K562 (cell line): ENCODE measurements around the gene STK33. TPM values are rescaled to one million over a fixed set of nuclear protein-coding genes. Genes with fewer than 3 reads are reported as not detected.

ENCODE experiments used
- ATAC-seq: fragments of 200-7000 bp; cut with Tn5 transposase; 3 replicates; pipeline ENCODE4 v1.9.1; 2020; ENCODE audit warnings: moderate library complexity
- BruUV-seq: library from RNA; stranded (reverse); fragments of 400-500 nt; replicated peaks from 2 replicates; lab custom pipeline; 2021; lab: Mats Ljungman, UMichigan
- CTCF ChIA-PET: fragments of 300-600 bp; formaldehyde crosslinking; extraction: SDS; loops from one replicate; lab custom pipeline; 2021; ENCODE audit warnings: low intra/inter-chr PET ratio; lab: Yijun Ruan, JAX
- POLR2A ChIA-PET: fragments of 300-600, 350-650 bp; sonication (Branson Sonifier 250); formaldehyde crosslinking; extraction: SDS; loops from one replicate; lab custom pipeline; 2021; ENCODE audit warnings: antibody characterized with exemption, inconsistent platforms; lab: Yijun Ruan, JAX
- DNase-seq, 4 experiments: peaks; one replicate each; pipeline versions ENCODE4 v3.0.0 to v3.0.0-alpha.2; 2011 to 2018; ENCODE audit warnings: low spot score in 3 of 4, mixed read lengths in 3 of 4; ENCODE audit errors: extremely low read depth in 1 of 4
- FAIRE-seq: peaks from 2 replicates; lab custom pipeline; 2011; peaks lifted over from hg19 to GRCh38; lab: Jason Lieb, UNC
- H2AFZ ChIP-seq: 2 replicates; pipeline ENCODE4 v1.6.0; 2011; ENCODE audit warnings: low read depth, low read length, control low read depth, inconsistent platforms
- H3K27ac ChIP-seq: fragments of 200-600 bp; 3 replicates; pipeline ENCODE4 v1.8.0; 2011; ENCODE audit warnings: low read depth, mild to moderate bottlenecking, control low read depth, inconsistent platforms, low read length, moderate library complexity, mixed read lengths; ENCODE audit errors: extremely low read depth
- H3K27me3 ChIP-seq, 2 experiments: fragments of 300-600 bp in 1 of 2; 2 replicates in 1 of 2; 3 replicates in 1 of 2; pipeline versions ENCODE4 v1.6.0 to v1.8.0; 2011; ENCODE audit warnings: inconsistent platforms in 2 of 2, low read length in 2 of 2, mild to moderate bottlenecking in 1 of 2, mixed read lengths in 1 of 2, moderate library complexity in 1 of 2; ENCODE audit not compliant: control insufficient read depth in 2 of 2, insufficient read depth in 2 of 2
- H3K36me3 ChIP-seq: fragments of 300-600 bp; 3 replicates; pipeline ENCODE4 v1.8.0; 2011; ENCODE audit warnings: mild to moderate bottlenecking, low read length, inconsistent platforms; ENCODE audit not compliant: control insufficient read depth, insufficient read depth
- H3K4me1 ChIP-seq, 2 experiments: fragments of 200-600 bp in 1 of 2; replicated peaks in 1 of 2; 2 replicates in 1 of 2; 3 replicates in 1 of 2; pipeline versions ENCODE4 v1.5.1 to v1.8.0; 2011; ENCODE audit warnings: inconsistent platforms in 2 of 2, low read length in 2 of 2, mild to moderate bottlenecking in 1 of 2, mixed read lengths in 1 of 2, moderate library complexity in 1 of 2; ENCODE audit not compliant: control insufficient read depth in 2 of 2, insufficient read depth in 2 of 2
- H3K4me2 ChIP-seq: 2 replicates; pipeline ENCODE4 v1.6.1; 2011; ENCODE audit warnings: low read length, control low read depth, inconsistent platforms, mixed read lengths; ENCODE audit not compliant: insufficient read depth
- H3K4me3 ChIP-seq: fragments of 200-600 bp; sonication (generic), shearing (Covaris generic); 2 replicates; pipeline ENCODE4 v1.5.1; 2016; ENCODE audit warnings: control low read depth, inconsistent platforms
- H3K79me2 ChIP-seq: fragments of 200-600 bp; 3 replicates; pipeline ENCODE4 v1.8.0; 2011; ENCODE audit warnings: low read length, inconsistent platforms; ENCODE audit not compliant: control insufficient read depth, insufficient read depth
- H3K9ac ChIP-seq, 2 experiments: 2 replicates each; pipeline versions ENCODE4 v1.6.0 to v1.6.1; 2011; ENCODE audit warnings: low read depth in 2 of 2, low read length in 2 of 2, control low read depth in 1 of 2, inconsistent platforms in 1 of 2, mild to moderate bottlenecking in 1 of 2, mixed read lengths in 1 of 2; ENCODE audit not compliant: insufficient read depth in 1 of 2
- H3K9me1 ChIP-seq: one replicate; pipeline ENCODE4 v1.6.0; 2011; ENCODE audit warnings: inconsistent platforms, mild to moderate bottlenecking, low read length, moderate library complexity; ENCODE audit not compliant: control insufficient read depth, insufficient read depth
- H3K9me3 ChIP-seq: replicated peaks from 2 replicates; pipeline ENCODE4 v1.5.1; 2011; ENCODE audit warnings: low read depth, low read length, inconsistent platforms; ENCODE audit not compliant: control insufficient read depth, insufficient read depth
- H4K20me1 ChIP-seq: replicated peaks from 2 replicates; pipeline ENCODE4 v1.6.1; 2011; ENCODE audit warnings: low read length, inconsistent platforms, mixed read lengths; ENCODE audit not compliant: control insufficient read depth, insufficient read depth
- ATF1 ChIP-seq, 2 experiments: fragments of 450-650 bp in 1 of 2; IDR thresholded peaks; 2 replicates each; pipeline ENCODE4 v1.6.1; 2016; ENCODE audit warnings: missing compliant biosample characterization in 1 of 2, missing genetic modification characterization in 1 of 2
- C11orf30 ChIP-seq: fragments of 450-650 bp; IDR thresholded peaks from 2 replicates; pipeline ENCODE4 v1.6.1; 2016; ENCODE audit warnings: low read depth, mild to moderate bottlenecking
- COPS2 ChIP-seq: fragments of 450-650 bp; conservative IDR thresholded peaks from 2 replicates; pipeline ENCODE4 v1.6.1; 2016; ENCODE audit warnings: mild to moderate bottlenecking, moderate library complexity
- EP300 ChIP-seq: IDR thresholded peaks from 2 replicates; pipeline ENCODE4 v1.6.1; 2012; ENCODE audit warnings: low read length, improper control_type of control experiment
- FOS ChIP-seq: IDR thresholded peaks from 3 replicates; pipeline ENCODE4 v1.6.1; 2011; ENCODE audit not compliant: insufficient read length; ENCODE audit errors: extremely low read depth
- FOXJ3 ChIP-seq: sonication (generic); formaldehyde crosslinking; IDR thresholded peaks from 2 replicates; pipeline ENCODE4 v1.4.0; 2020; ENCODE audit warnings: mild to moderate bottlenecking, missing genetic modification reagents
- RFX5 ChIP-seq: IDR thresholded peaks from 2 replicates; pipeline ENCODE4 v1.6.1; 2011; ENCODE audit warnings: low read depth, mild to moderate bottlenecking, improper control_type of control experiment, low read length
- THRAP3 ChIP-seq: fragments of 450-650 bp; IDR thresholded peaks from 2 replicates; pipeline ENCODE4 v1.6.1; 2016; ENCODE audit warnings: mild to moderate bottlenecking, inconsistent platforms, borderline replicate concordance
- ZC3H11A ChIP-seq: IDR thresholded peaks from 2 replicates; pipeline ENCODE4 v1.6.1; 2012; ENCODE audit warnings: low read depth, low read length, improper control_type of control experiment
- WGBS: fragments of 100-300 bp; shearing (Covaris generic); methylation state at CpG from one replicate; pipeline ENCODE4 v1.1.6; 2016; ENCODE audit warnings: low coverage, mixed read lengths; ENCODE audit not compliant: insufficient coverage; ENCODE audit errors: missing lambda C conversion rate; 5-methylcytosine and 5-hydroxymethylcytosine counted together
- in situ Hi-C: fragments of 300-500 bp; cut with MboI; formaldehyde crosslinking; loops from 4 replicates; pipeline ENCODE4 v1.15.0; 2018; ENCODE audit warnings: inconsistent platforms, mixed read lengths
- intact Hi-C: fragments of 100-400 bp; cut with micrococcal nuclease; formaldehyde crosslinking; loops from 2 replicates; pipeline ENCODE4 v1.14.2; 2022
- polyA plus RNA-seq, 8 experiments: library from polyadenylated mRNA; depleted of rRNA in 4 of 8; stranded (reverse) in 5 of 8; unstranded in 3 of 8; fragments of >200 nt; fragmentation: Nextera tagmentation in 2 of 8; fragmentation: Illumina TruSeq in 1 of 8; extraction: Ambion mirVana in 2 of 8; extraction: Trizol in 1 of 8; gene quantifications; 2 replicates each; pipeline versions ENCODE4 v1.2.1 to v1.2.3, GENCODE V29; 2011 to 2014; ENCODE audit warnings: inconsistent platforms in 1 of 8, missing spikeins in 1 of 8
- total RNA-seq, 7 experiments: library from RNA; depleted of rRNA in 6 of 7; stranded (reverse); fragments of >200 nt in 6 of 7; fragmentation: Illumina TruSeq in 2 of 7; extraction: Trizol in 2 of 7; gene quantifications; 2 replicates each; pipeline versions ENCODE4 v1.2.1 to v1.2.3, GENCODE V29; 2011 to 2021; ENCODE audit warnings: low replicate concordance in 1 of 7
- TF ChIP-seq, protein P1 (sequence below), 2 experiments: fragments of 450-650 bp; IDR thresholded peaks; 2 replicates each; pipeline ENCODE4 v1.6.1; 2018; ENCODE audit warnings: mild to moderate bottlenecking in 2 of 2, low read depth in 1 of 2; ENCODE audit not compliant: partially characterized antibody in 2 of 2

The STK33 gene
- total and polyA plus RNA-seq, 9 of the 15 experiments (the other 6 are each of a cell fraction or from before 2014, with no cell fraction given) = not detected

DNA sequence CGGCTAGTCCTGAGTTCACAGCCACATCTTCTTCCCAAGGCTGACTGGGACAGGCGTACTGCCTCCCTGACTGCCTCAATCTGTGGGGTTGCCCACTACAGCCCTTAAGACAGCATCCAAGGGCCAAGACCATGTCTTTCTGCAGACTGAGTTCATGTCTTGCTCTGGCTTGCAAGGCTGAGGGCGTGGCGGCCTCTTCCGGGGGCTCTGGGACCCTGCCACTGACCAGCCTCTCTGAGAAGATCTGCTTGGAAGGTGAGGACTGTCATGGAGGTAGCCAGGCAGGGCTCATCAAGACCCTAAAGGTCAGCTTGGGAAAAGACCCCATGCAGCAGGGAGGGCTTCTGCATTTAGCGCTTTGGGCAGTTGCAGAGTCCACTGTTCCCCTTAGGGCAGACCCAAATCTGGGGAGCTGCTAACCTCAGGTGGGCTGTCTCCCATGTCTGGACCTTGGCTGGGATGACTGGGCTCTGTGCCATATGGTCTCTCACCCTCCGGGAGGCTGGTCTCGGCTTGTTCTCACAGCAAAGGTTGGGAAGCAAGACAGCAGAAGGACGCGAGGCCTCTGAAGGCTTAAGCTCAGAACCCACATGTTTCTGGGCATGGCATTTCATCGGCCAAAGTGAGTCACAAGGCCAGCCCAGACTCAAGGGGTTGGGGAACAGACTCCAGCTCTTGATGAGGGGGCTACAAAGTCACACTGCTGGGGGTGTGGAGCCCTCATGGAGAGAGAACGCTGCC is 221.2 kb downstream of the STK33 start:
- ATAC-seq (no peak), FAIRE-seq (no peak), DNase-seq (no peak)
- H3K36me3 ChIP-seq = no peaks in the 10 kb centered on the region
- no peak overlapping the region for H3K27ac ChIP-seq
- ChIA-PET CTCF (no interaction called here), POLR2A (interaction anchor here (0.7 kb wide), 1 partner anchor 11 kb away, joined by 4 read pairs; no protein-coding TSS in a partner anchor)
- no peak overlapping the region for H2AFZ ChIP-seq
- no peaks in the 10 kb centered on the region for H4K20me1 ChIP-seq
- TF ChIP-seq THRAP3 (no peak), ATF1 (CRISPR knock-in tag; IDR thresholded peaks at IDR 0.05) (no peak), ATF1 (tag; IDR thresholded peaks at IDR 0.05) (no peak), COPS2 (no peak), EP300 (no peak), ZC3H11A (no peak), FOS (no peak), FOXJ3 (CRISPR knock-in tag) (no peak), RFX5 (no peak), C11orf30 (no peak)
- TF ChIP-seq, protein P1, sequence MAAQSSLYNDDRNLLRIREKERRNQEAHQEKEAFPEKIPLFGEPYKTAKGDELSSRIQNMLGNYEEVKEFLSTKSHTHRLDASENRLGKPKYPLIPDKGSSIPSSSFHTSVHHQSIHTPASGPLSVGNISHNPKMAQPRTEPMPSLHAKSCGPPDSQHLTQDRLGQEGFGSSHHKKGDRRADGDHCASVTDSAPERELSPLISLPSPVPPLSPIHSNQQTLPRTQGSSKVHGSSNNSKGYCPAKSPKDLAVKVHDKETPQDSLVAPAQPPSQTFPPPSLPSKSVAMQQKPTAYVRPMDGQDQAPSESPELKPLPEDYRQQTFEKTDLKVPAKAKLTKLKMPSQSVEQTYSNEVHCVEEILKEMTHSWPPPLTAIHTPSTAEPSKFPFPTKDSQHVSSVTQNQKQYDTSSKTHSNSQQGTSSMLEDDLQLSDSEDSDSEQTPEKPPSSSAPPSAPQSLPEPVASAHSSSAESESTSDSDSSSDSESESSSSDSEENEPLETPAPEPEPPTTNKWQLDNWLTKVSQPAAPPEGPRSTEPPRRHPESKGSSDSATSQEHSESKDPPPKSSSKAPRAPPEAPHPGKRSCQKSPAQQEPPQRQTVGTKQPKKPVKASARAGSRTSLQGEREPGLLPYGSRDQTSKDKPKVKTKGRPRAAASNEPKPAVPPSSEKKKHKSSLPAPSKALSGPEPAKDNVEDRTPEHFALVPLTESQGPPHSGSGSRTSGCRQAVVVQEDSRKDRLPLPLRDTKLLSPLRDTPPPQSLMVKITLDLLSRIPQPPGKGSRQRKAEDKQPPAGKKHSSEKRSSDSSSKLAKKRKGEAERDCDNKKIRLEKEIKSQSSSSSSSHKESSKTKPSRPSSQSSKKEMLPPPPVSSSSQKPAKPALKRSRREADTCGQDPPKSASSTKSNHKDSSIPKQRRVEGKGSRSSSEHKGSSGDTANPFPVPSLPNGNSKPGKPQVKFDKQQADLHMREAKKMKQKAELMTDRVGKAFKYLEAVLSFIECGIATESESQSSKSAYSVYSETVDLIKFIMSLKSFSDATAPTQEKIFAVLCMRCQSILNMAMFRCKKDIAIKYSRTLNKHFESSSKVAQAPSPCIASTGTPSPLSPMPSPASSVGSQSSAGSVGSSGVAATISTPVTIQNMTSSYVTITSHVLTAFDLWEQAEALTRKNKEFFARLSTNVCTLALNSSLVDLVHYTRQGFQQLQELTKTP (IDR thresholded peaks at IDR 0.05; ENCODE audit: low read depth in 1 of 2, partially characterized antibody in 2 of 2) = no peak
- no TSS peak for BruUV-seq
- H3K9me1 ChIP-seq = no peaks in the 10 kb centered on the region
- in situ Hi-C loops = no loop called here
- H3K9me3 ChIP-seq = no peaks in the 10 kb centered on the region
- intact Hi-C loops = no loop called here
- WGBS = 0% methylated on average over 12 of the region's 12 CpGs
- H3K4me1 ChIP-seq = no peaks in the 10 kb centered on the region
- H3K4me2 ChIP-seq = no peak overlapping the region
- H3K79me2 ChIP-seq = no peaks in the 10 kb centered on the region
- H3K27me3 ChIP-seq = peaks cover 0 to 8% of the 10 kb centered on the region in 2 experiments; a peak in 2 of 5 replicates
- H3K4me3 ChIP-seq = no peak overlapping the region
- H3K9ac ChIP-seq = no peak overlapping the region; a peak in 1 of 4 replicates
